HT-29 (cell line): Measurements from ENCODE around the gene ADAR. TPM values are rescaled to one million over a fixed set of nuclear protein-coding genes. Genes with fewer than 3 reads are reported as not detected.

Experiments
- DNase-seq: peaks from one replicate; pipeline ENCODE4 v3.0.0-alpha.2; 2015; ENCODE audit warnings: low spot score
- total RNA-seq: library from RNA; depleted of rRNA; stranded (reverse); fragments of >200 nt; shearing (Covaris generic); gene quantifications from 2 replicates; pipeline ENCODE4 v1.2.3, GENCODE V29; 2014

ADAR gene
- total RNA-seq, 1 experiment from 2014 or later = 111 TPM

DNA sequence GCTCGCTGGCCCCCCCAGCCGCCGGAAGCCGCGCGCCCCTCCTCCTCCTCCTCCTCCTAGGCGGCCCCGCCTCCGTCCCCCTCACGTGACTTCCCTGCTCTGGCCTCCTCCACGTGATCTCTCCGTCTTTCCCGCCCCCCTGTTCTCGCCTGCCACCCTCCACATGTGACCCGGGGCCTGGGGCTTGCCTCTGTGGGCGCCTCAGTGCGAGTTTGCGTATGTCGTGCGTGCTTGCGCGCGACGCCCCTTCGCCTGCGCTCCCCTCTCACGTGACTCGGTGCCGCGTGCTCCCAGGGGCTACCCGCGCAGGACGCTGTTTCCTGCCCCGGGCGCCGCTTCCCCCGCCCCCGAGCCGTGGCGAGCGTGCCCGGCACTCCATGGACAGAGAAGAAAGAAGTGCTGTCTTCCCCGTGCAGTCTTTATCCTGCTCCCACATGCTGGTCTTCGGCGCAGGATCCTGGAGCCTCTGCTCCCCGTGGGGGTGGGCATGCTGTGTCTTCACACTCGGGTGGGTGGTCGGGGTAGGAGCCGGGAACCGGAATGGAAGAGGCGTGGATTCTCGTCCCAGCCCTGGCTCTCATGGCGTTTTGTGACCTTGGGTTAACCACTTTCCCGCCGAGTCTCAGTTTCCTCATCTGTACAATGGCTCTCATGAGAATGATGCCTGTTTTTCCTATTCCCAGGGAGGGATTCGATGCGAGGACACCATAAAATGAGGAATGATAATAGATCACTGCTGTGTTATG lies 49.1 kb downstream of the ADAR start:
- DNase-seq = peak; percentile 95

DNA sequence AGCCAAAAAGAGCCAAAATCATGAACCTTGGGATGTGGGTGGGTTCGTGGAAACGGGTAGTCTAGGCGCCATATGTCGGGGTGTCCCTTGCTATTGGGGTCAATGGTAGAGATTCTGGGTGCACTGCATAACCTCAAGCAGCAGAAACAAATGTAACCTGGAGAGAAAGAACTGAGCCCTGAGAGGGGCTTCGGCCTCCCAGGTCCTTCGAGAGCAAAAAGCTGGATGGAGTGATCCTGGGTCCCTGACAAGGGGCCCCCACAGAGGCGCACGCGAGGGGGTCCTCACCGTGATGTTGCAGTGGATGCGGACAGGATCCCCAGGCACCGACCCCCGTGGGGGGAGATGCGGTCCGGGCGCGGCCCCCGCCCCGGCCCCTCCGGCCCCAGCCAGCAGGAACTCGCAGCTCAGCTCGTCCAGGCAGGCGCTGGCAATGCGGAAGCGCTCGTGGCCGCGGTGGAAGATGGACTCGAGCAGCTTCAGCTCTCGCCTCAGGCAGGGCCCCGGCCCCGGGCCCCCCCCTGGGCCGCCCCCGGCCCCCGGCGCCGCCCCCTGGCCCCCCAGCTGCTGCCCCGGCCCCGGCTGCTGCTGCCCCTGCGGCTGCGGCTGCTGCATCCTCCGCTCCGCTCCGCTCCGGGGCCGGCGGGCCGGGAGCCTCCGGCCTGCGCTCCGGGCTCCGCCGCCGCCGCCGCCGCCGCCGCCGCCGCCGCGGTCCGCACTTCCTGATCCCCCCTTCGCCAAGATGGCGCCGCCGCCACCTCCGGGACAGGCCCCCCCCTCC lies 49.9 kb downstream of the ADAR start, which contains the start of gene UBE2Q1:
TSS of gene UBE2Q1 (minus strand) at position 724 of the 781 bp plus-strand sequence. CDS start at position 615, 109 bp downstream.
- peak; percentile 19 for DNase-seq

DNA sequence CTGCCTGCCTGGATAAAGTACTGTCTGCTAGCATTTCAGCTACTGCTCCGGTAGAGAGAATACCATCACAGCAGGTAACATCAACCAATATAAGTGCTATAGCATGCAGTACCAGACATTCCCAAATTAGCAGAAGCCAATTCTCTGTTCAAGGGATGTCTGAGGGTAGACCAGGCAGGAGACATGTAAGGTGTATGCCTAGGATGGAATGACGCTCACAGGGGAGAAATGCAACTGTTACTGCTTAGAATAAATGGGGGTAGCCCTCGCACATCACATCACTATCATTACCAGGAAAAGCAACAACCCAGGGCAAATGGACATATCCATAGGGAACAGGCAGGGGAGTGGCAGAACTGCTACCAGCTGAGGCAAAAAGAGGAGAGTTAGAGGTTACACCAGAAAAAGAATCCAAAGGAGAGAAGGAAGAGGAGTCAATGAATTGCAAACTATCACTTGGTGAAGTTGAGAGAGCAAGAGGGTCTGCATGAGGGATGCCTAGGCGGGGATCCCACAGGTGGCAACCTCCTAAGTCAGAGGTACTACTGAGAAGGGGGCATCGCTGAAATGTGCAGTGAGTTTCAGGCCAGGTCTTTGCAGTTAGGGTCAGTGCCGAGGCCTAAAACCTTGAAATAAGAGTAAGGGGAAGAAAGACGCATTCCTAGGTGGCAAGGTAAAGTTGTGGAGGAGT lies 50.6 kb downstream of the ADAR start:
- no peak for DNase-seq

DNA sequence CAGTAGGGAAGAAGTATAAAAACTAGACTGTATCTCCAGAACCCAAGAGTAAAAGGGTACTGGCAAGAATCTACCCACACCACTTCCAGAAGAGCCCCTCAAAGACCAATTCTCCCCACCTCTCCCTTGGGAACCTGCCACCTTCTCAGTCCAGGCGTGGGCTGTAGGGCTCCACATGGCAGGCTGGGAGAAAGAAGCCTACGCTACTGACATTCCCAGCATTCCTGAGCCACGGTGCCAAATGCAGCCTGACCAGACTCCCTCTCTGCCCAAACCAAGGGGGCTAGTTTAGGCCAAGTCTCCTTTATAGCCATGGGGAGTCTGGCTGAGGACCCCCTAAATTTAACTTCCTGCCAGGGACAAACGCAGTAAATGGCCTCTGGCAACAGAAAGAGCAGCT lies 51.6 kb downstream of the ADAR start:
- no peak for DNase-seq

DNA sequence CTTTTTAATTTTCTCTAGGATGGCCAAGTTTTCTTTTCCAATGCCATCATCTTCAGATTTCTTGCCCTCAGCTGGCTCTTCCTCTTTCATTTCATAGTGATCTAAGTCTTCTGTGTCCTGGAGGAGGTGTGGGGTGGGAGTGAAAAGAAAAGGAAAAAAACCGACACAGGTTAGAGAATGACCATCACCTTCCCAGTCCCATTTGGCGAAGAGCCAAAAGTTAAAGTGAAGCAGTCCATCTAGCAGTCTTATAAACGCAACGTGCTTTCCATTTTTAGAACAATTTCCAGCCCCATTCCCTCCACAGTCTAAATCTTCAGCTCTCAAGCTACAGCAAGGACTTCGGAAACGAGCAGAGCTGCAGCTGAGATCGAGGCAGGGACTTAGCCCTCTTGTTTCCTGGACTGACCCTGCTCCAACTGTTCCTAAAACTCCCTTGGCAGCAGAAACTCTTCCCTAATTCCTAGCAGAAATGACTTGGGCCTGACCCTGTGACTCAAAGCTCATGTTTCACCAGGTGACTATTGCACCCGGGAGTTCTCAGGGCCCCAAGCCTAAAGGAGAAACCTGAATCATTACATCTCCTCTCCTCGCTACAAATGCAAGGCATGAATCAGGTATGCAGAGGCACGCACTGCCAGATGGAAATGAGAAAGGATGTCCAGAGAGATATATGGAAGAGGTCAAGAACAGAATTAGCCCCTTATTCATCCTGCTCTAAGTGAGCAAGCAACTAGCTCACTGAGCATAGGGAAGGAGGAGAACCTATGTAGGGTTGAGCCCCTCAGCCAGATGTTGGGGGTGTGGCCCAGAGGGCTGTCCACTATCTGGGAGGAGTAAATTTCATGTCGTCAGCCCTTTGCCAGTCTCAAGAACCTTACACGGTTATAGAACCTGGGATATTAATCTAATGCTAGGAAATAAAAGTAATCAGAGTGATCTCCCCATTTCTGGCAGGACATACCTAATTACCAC lies 54.6 kb downstream of the ADAR start:
- no peak for DNase-seq

DNA sequence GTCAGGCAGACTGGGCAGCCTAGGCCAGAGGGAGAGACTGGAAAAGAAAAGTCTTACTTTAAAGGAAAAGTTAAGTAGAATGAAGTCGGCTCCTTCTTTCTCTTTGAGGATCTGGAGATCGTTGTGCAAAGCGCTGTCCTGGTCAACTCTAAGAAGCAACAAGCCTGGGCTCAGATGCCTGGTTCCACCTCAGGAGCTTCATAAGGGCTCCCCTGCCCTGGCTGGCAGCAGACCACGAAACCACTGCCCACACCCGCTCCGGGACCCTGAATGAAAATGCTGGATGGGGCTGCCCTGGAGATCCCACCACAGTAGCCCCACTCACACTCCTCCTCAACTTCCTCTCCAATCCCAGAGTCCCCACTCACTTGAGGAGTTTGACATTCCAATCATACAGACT lies 56.0 kb downstream of the ADAR start:
- DNase-seq = no peak

DNA sequence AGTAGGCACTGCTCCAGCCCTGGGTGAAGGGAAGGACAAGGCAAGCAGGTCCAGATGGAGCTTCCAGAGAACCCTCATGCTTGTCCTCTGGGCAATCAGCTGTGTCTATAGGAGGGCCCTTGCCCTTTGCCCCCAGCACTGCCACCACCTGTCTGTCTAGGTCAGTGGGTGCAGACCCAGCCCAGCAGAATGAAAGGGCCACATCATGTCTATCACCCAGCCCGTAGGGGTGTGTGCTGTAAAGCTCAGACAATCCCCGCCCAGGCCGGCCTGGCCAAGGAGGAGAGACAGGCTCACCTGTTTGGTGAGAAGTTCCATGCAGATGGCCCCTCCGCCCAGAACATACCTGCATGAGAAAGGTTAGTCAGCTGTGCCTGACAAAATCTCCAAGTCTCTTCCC lies 56.5 kb downstream of the ADAR start:
- no peak for DNase-seq

DNA sequence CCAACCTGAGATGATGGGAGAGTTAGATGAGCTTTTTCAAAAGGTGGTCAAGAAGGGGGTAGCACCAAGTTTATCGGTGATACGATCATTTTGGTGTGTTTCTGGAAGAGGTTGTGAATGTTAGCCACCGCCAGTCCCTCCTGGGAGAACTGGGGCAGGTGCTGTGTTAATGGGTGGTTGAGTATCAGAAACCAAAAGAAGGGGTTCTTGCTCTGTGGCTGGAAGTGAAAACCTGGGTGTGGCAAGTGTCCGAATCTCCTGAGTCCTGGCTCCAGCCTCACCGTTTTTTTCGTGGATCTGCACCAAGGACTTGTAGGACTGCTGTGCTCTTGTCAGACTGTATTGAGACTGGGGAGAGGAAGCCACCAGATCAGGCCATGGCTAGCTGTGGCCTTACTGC lies 57.3 kb downstream of the ADAR start:
- DNase-seq = no peak

DNA sequence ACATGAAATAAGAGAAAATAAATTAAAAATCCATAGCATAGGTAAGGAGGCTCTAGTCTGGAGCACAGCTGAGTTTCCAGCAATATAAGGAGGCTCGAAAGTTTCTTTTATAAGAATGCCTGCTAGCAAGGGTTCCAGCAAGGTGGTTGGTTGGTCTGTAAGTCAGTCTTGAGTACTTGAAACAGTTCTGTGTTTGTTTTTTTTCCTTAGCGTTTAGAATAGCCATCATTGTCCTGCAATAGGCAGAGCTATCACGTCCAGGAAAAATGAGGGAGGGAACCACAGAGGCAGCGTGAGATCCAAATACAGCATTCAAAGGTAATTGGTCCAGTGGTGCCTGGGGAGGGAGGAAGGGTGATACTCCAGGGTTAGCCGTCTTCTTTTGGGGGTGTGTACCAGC lies 57.9 kb downstream of the ADAR start:
- DNase-seq = no peak

DNA sequence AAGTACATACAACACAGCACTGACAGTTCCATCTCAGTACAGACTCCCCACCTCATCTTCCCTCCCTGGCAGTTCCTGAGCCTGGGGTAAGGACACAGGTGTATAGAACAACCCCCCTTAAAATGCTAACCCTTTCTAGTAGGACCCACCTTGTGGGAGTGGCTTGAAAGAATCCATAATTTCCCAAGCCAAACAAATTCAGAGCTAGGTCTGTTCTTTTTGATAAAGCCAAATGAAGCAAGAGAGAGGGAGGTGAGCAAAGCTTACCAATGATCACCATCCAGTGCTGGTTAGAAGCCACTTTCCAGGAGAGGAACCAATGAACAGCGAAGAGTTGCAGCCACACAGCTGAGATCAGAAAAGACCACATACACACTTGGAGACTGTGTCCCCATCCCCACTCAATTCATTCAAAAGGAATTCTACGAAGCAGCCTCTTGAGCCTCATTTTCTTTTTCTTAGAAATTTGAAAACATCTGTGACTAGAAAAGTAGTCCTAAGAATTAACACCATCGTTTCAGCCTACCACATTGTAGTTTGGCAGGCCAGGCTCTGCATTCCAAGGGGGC lies 58.7 kb downstream of the ADAR start:
- DNase-seq = no peak

DNA sequence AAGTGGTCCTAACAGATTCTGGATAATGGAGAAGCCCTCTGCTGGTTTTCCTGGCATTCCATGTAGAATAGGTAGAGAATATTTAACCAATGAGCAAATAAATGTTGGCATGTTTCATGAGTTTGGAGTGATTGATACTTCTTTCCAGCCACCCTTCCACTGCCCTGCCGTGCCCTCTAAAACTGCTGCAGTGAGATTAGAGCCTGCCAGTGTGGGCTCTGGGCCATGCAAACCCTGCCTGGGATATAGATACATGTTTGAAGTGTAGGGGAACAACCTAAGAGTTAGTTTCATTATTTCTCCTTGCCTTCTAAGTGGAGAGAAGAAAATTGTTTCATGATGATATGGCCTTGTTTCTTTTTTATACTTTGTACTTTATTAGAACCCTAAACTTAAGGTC lies 60.0 kb downstream of the ADAR start:
- DNase-seq = no peak

DNA sequence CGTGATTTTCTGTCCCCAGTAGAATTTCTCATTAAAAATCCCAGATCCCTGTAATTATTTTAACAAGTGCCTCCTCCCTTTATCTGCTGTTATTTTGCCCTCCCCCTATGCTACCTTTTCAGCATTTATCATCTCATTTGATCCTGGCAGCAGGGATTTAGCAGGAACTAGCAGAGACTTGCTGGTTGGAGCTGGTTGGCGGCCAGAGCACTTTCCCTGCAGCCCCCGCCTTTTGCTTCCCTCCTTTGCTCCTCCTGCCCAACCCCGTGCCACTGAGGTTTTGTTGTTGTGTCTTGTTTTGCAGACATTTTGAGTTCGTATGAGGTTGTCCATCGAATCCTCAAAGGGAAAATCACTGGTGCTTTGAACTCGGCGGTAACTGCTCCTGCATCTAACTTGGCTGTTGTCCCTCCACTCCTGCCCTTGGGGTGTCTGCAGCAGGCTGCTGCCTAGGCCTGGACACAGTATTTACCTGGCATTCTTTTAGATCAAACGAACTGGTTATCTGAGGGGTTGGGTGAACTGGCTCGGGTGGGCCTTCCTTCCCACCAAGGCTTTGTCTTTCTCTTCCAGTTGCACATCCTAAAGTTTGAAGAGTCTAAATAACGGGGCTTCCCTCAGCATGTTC lies 60.8 kb downstream of the ADAR start:
- DNase-seq = no peak

DNA sequence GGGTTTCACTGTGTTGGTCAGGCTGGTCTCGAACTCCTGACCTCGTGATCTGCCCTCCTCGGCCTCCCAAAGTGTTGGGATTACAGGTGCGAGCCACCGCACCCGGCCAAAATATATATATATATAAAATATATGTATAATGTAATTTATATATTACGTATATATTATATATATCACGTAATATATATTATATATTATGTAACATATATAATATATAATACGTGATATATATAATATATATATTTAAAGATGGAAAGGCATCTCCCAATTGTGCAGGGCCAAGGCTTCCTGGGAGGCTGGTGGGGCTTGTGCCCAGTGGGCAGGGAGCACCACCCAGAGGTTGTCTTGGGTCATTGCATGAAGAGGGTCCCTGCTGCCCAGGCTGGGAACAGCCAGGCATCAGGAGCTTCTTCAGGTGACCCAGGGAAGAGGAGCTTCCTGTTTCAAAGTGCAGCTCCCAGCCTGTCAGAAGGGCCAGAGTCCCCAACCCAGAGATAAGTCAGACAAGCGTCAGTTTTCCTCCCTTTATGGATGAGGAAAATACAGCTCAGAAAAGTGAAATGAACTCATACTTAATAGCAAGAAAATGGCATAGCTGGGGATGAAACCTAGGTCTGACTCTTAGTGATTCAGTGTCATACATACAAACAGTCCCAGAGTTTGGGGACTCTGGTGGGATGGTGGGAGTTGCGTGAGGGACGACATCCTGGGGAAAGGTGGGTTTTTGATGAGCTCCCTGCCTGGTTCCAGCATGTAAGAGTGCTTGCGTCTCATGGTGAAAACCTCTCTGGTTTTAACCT lies 61.5 kb downstream of the ADAR start:
- peak; percentile 81 for DNase-seq

DNA sequence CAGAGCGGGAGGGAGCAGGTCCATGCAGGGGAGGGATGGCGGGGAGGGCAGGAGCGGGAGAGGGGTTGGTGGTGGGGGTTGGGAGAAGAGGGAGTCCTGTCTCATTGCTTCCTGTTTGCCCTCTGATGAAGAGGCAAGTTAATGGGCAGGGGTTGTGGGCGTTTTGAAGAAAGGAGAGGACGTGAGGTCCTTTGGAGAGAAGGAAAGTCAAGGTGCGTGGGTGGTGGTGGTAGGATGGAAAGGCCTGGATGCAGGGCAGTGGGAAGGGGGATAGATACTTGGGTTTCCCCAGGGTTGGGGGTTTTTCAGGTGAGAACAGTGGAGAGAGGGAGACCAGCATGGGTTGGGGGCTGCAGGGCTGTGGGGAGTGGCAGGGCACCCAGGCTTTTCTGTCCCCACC lies 66.8 kb downstream of the ADAR start:
- no peak for DNase-seq

DNA sequence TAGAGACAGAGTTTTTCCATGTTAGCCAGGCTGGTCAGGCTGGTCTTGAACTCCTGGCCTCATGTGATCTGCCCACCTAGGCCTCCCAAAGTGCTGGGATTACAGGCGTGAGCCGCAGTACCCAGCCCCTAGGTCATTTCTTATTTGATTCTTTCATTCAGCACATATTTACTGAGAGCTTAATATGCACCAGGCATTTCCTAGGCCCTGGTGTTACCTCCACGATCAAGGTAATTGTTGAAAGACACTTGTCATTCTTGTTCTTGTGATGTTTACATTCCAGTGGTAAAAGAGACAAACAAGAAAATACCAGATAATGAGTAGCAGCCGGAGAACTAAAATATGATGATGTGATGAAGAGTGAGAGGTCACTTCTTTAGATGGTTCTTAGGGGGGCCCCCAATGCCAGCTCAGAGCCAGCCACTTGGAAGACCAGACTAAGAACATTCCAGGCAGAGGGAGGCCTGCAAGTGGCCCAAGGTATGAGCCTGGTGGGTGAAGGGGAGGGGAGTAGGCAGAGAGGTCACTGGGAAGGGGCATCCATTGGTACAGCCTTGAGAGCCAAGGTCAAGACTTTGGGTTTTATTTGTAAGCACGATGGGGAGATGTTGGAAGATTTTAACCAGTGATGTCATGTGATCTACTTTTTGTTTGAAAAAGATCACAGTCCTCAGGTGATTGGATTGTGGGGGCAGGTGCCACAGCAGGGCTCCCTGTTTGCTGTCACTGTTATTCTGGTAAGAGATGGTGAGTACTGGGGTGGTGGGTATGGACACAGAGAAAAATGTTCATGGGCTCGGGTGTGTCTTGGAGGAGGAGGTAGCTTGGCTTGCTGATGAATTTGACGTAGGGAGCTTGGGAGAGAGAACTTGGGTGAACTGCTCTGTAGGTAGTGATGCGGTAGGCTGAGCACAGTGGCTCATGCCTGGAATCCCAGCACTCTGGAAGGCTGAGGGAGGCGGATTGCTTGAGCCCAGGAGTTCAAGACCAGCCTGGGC lies 68.2 kb downstream of the ADAR start:
- DNase-seq = no peak

DNA sequence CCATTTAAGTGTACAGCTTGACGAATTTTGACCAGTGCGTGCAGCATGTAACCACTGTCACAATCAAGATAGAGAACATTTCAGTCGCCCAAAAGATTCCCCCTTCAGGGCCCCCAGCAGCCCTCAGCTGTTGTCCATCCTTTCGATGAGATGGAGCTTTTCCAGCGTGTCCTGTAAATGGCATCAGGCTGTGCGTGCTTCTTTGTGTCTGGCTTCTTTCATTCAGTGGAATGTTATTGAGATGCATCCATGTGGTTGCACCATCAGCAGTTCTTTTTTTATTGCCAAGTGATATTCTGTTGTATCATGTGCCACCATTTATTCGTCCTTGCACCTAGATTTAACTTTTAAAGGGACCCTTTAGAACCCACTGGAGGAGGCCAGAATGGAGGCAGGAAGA lies 71.4 kb downstream of the ADAR start:
- DNase-seq = no peak

DNA sequence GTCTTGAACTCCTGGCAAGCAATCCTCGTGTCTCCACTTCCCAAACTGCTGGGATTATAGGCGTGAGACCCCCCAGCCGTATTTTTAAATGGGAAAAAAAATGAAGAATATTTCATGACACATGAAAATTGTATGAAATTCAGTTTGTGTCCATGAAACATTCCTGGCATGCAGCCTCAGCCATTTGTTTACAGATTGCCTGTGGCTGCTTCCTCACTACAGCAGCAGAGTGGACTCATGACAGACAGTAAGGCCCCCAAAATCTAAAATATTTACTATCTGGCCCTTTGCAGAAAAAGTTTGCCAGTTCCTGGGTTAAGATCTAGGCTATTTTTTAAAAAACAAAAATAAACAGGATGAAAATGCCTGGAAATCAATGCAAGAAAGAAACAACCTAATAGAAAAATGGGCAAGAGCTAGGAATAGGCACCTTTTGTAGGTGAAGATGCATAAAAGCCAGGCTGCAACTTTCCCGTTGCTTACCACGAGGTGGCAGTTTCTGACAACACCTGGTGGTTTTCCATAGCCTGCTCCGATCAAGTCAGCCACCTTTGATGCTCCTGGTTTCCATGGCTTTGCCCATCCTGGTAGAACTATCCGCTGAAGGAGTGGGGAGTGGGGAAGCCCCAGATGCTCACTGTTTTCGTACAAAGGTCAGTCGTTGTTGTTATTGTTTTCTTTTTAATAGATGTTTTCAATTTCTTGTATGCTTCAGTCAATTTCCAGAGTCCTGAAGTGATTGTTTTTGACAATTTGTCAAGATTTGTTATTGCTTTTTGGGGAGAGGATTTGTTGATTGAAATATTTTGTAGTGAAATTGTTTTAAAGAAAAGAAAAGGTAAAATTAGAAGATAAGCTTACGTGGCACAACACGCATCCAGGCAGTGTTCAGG lies 73.8 kb downstream of the ADAR start:
- peak; percentile 74 for DNase-seq
